ENCODE measurements around the gene PDSS2. TPM values are rescaled to one million over a fixed set of nuclear protein-coding genes. Genes with fewer than 3 reads are reported as not detected.

PDSS2 gene
- total and polyA plus RNA-seq, 2 of the 8 experiments (the other 6 are each of a cell fraction or from before 2014, with no cell fraction given), result 10.7 to 16.1 TPM

DNA sequence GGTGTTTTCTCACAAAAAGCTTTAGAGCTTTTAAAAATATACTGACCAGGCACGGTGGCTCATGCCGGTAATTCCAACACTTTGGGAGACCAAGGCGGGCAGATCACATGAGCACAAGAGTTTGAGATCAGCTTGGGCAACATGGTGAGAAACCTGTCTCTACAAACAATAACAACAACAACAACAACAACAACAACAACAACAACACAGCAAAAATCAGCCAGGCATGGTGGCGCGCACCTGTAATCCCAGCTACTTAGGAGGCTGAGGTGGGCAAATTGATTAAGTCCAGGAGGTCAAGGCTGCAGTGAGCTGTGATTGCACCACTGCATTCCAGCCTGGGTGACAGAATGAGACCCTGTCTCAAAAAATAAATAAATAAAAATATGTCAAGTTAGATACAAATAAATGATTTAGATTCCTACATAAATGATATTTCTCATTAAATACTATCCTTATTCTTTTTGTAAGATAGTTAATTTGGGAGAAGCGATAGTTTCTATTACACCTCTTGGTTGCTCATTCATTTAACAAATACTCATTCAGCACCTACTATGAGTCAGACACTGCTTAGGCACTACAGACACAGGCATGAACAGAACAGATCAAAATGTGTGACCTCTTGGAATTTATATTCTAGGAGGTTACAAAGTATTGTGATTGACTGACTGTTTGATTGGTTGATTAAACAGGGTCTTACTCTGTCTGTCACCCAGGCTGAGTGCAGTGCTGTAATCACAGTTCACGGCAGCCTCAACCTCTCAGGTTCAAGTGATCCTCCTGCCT lies 260.5 kb downstream of the PDSS2 start:
- WGBS, 2 experiments (ENCODE audit: extremely low coverage in 1 of 2, insufficient coverage in 1 of 2, insufficient read length in 1 of 2, insufficient replicate concordance in 2 of 2, low coverage in 1 of 2, low lambda C conversion rate in 2 of 2, missing lambda C conversion rate in 1 of 2), result 97% methylated on average over 7 of the region's 7 CpGs; no CpG with 5 or more reads in 1 of the 2 experiments
- H3K4ac ChIP-seq (replicated peaks; ENCODE audit: insufficient read length, low read depth, low read length), result no peak overlapping the region
- H4K5ac ChIP-seq (ENCODE audit: insufficient read length, low read depth, low read length), result no peak overlapping the region

More for the DNA sequence above, 260.5 kb downstream of the PDSS2 start:
- Histone ChIP-seq H3K4me2 (ENCODE audit: insufficient read depth in 1 of 2, low read depth in 2 of 2, low read length in 2 of 2) (no peak overlapping the region), H2AK5ac (ENCODE audit: low read depth, low read length) (no peak overlapping the region), H3K14ac (ENCODE audit: insufficient read length) (no peak overlapping the region), H4K91ac (replicated peaks; ENCODE audit: insufficient read length, low read length) (no peak overlapping the region), H2BK20ac (ENCODE audit: low read length) (no peak overlapping the region), H2BK15ac (ENCODE audit: low read length) (no peak overlapping the region), H2BK12ac (ENCODE audit: low read depth, low read length) (no peak overlapping the region), H2AFZ (ENCODE audit: low read length) (no peak overlapping the region), H4K20me1 (replicated peaks in 1 of 2; ENCODE audit: control insufficient read depth in 1 of 2, insufficient read depth in 2 of 2, low read length in 2 of 2) (no peaks in the 10 kb centered on the region), H3K36me3 (ENCODE audit: control insufficient read depth in 2 of 4, insufficient read depth in 4 of 4, low read length in 3 of 4) (no peaks in the 10 kb centered on the region), H3K9ac (replicated peaks in 1 of 4; ENCODE audit: extremely low read depth in 1 of 4, low read depth in 3 of 4, low read length in 3 of 4) (no peak overlapping the region), H3K27ac (ENCODE audit: low read depth, low read length) (no peak overlapping the region), H3K79me1 (ENCODE audit: low read depth, low read length) (no peaks in the 10 kb centered on the region), H3K23me2 (ENCODE audit: low read depth, low read length) (no peaks in the 10 kb centered on the region), H2BK120ac (replicated peaks; ENCODE audit: low read depth, low read length) (no peak overlapping the region), H3K18ac (ENCODE audit: extremely low read depth, low read length) (no peak overlapping the region), H3K79me2 (ENCODE audit: control insufficient read depth in 1 of 2, insufficient read depth in 2 of 2, low read length in 2 of 2) (no peaks in the 10 kb centered on the region), H3K4me1 (replicated peaks in 1 of 4; ENCODE audit: control insufficient read depth in 3 of 4, insufficient read depth in 4 of 4, low read length in 3 of 4) (no peaks in the 10 kb centered on the region), H3K56ac (replicated peaks; ENCODE audit: insufficient read length, low read depth, low read length) (no peak overlapping the region), H3K27me3 (replicated peaks in 1 of 4; ENCODE audit: control insufficient read depth in 3 of 4, extremely low read depth in 1 of 4, insufficient read depth in 3 of 4, low read length in 3 of 4) (no peaks in the 10 kb centered on the region), H2BK5ac (ENCODE audit: low read depth, low read length) (no peak overlapping the region), H4K8ac (ENCODE audit: extremely low read depth, insufficient read depth, low read length) (no peak overlapping the region), H3K4me3 (ENCODE audit: extremely low read depth in 1 of 4, insufficient read depth in 2 of 4, low read depth in 3 of 4, low read length in 4 of 4) (no peak overlapping the region), H3K23ac (ENCODE audit: insufficient read length) (no peak overlapping the region), H3K9me3 (ENCODE audit: insufficient read depth in 2 of 2, low read depth in 1 of 2, low read length in 1 of 2) (no peaks in the 10 kb centered on the region)
- CTCF ChIA-PET (ENCODE audit: partially characterized antibody), result interaction anchor here (1.0 to 3.5 kb wide), 3 partner anchors 8 to 20 kb away, joined by 3 to 17 read pairs (median 7); no protein-coding TSS in a partner anchor
- no peak for DNase-seq (ENCODE audit: low read depth in 1 of 2, low spot score in 2 of 2)
- no peak for FAIRE-seq
- POLR2A ChIA-PET (ENCODE audit: partially characterized antibody), result no interaction called here
